Keratinocyte (primary cell): ENCODE results near the gene SPTLC2. TPM values are rescaled to one million over a fixed set of nuclear protein-coding genes. Genes with fewer than 3 reads are reported as not detected.
A peak's percentile ranks its signal among the peaks of the same experiment; 100 is the strongest.

ENCODE experiments used
- DNase-seq: peaks from one replicate; pipeline ENCODE4 v3.0.0-alpha.2; 2011; ENCODE audit warnings: low read depth, missing footprints, low spot score
- FAIRE-seq: peaks from 2 replicates; lab custom pipeline; 2011; peaks lifted over from hg19 to GRCh38; lab: Jason Lieb, UNC
- H2AFZ ChIP-seq: 2 replicates; pipeline ENCODE4 v1.6.0; 2012; ENCODE audit warnings: low read length, control low read depth, inconsistent platforms; ENCODE audit not compliant: control insufficient read depth
- H3K27ac ChIP-seq: 2 replicates; pipeline ENCODE4 v1.5.1; 2011; ENCODE audit warnings: low read length; ENCODE audit not compliant: control insufficient read depth, insufficient read depth
- H3K27me3 ChIP-seq: 3 replicates; pipeline ENCODE4 v1.6.0; 2011; ENCODE audit warnings: low read length; ENCODE audit not compliant: control insufficient read depth, insufficient read depth; ENCODE audit errors: extremely low read depth
- H3K36me3 ChIP-seq, 2 experiments: 2 replicates in 1 of 2; 3 replicates in 1 of 2; pipeline ENCODE4 v1.5.1; 2011; ENCODE audit warnings: low read length in 2 of 2, mild to moderate bottlenecking in 1 of 2; ENCODE audit not compliant: control insufficient read depth in 2 of 2, insufficient read depth in 2 of 2; ENCODE audit errors: extremely low read depth in 1 of 2
- H3K4me1 ChIP-seq: 3 replicates; pipeline ENCODE4 v1.5.1; 2011; ENCODE audit warnings: low read length; ENCODE audit not compliant: control insufficient read depth, insufficient read depth; ENCODE audit errors: extremely low read depth
- H3K4me2 ChIP-seq: 3 replicates; pipeline ENCODE4 v1.6.0; 2011; ENCODE audit warnings: low read depth, low read length; ENCODE audit not compliant: control insufficient read depth, insufficient read depth; ENCODE audit errors: extremely low read depth
- H3K4me3 ChIP-seq, 3 experiments: fragments of 200-600 bp in 1 of 3; sonication (generic) in 1 of 3; 2 replicates in 2 of 3; 3 replicates in 1 of 3; pipeline ENCODE4 v1.5.1; 2011 to 2016; ENCODE audit warnings: low read length in 3 of 3, mild to moderate bottlenecking in 3 of 3, control low read depth in 2 of 3, inconsistent platforms in 1 of 3, low read depth in 1 of 3, mixed read lengths in 1 of 3, mixed run types in 1 of 3, moderate library complexity in 1 of 3; ENCODE audit not compliant: control insufficient read depth in 2 of 3, insufficient read depth in 2 of 3; ENCODE audit errors: extremely low read depth in 1 of 3
- H3K79me2 ChIP-seq: 2 replicates; pipeline ENCODE4 v1.6.0; 2012; ENCODE audit warnings: low read length; ENCODE audit not compliant: control insufficient read depth, insufficient read depth
- H3K9ac ChIP-seq: 3 replicates; pipeline ENCODE4 v1.6.0; 2011; ENCODE audit warnings: low read length; ENCODE audit not compliant: control insufficient read depth, insufficient read depth; ENCODE audit errors: extremely low read depth
- H3K9me1 ChIP-seq: 3 replicates; pipeline ENCODE4 v1.6.0; 2011; ENCODE audit warnings: low read length; ENCODE audit not compliant: control insufficient read depth, insufficient read depth; ENCODE audit errors: extremely low read depth
- H3K9me3 ChIP-seq: 2 replicates; pipeline ENCODE4 v1.5.1; 2012; ENCODE audit warnings: low read depth, low read length; ENCODE audit not compliant: control insufficient read depth
- H4K20me1 ChIP-seq: 3 replicates; pipeline ENCODE4 v1.6.0; 2011; ENCODE audit warnings: low read length; ENCODE audit not compliant: control insufficient read depth, insufficient read depth; ENCODE audit errors: extremely low read depth
- EZH2 ChIP-seq: IDR thresholded peaks from one replicate; pipeline ENCODE4 v1.6.1; 2012; ENCODE audit warnings: inconsistent platforms, mild to moderate bottlenecking, low read length, moderate library complexity
- dilution Hi-C: fragments of 300-500 bp; cut with MboI; formaldehyde crosslinking; loops from one replicate; pipeline ENCODE4 v1.7.0; 2020; ENCODE audit warnings: low sequenced_read_pairs; ENCODE audit not compliant: extremely low pct_ligation_motif_present
- polyA plus RNA-seq, 5 experiments: library from polyadenylated mRNA; depleted of rRNA in 3 of 5; stranded (reverse) in 3 of 5; stranded (forward) in 1 of 5; unstranded in 1 of 5; fragments of >200 nt; gene quantifications; 1 replicate in 1 of 5; 2 replicates in 3 of 5; 3 replicates in 1 of 5; pipeline versions ENCODE4 v1.2.1 to v1.2.3, GENCODE V29; 2011 to 2012; ENCODE audit warnings: missing spikeins in 2 of 5, low read depth in 1 of 5, low replicate concordance in 1 of 5
- TF ChIP-seq, protein P1 (sequence below), 3 experiments: IDR thresholded peaks in 1 of 3; conservative IDR thresholded peaks in 1 of 3; optimal IDR thresholded peaks in 1 of 3; 2 replicates in 2 of 3; 3 replicates in 1 of 3; pipeline versions ENCODE3 to v1.5.1; 2011; ENCODE audit warnings: low read length in 3 of 3, mild to moderate bottlenecking in 3 of 3, moderate library complexity in 2 of 3, control low read depth in 1 of 3, inconsistent platforms in 1 of 3; ENCODE audit not compliant: insufficient read depth in 2 of 3; ENCODE audit errors: extremely low read depth in 1 of 3

SPTLC2 gene
- polyA plus RNA-seq, 1 donor (not counting 4 experiments of a cell fraction or from before 2014, with no cell fraction given): 46.8 TPM

DNA sequence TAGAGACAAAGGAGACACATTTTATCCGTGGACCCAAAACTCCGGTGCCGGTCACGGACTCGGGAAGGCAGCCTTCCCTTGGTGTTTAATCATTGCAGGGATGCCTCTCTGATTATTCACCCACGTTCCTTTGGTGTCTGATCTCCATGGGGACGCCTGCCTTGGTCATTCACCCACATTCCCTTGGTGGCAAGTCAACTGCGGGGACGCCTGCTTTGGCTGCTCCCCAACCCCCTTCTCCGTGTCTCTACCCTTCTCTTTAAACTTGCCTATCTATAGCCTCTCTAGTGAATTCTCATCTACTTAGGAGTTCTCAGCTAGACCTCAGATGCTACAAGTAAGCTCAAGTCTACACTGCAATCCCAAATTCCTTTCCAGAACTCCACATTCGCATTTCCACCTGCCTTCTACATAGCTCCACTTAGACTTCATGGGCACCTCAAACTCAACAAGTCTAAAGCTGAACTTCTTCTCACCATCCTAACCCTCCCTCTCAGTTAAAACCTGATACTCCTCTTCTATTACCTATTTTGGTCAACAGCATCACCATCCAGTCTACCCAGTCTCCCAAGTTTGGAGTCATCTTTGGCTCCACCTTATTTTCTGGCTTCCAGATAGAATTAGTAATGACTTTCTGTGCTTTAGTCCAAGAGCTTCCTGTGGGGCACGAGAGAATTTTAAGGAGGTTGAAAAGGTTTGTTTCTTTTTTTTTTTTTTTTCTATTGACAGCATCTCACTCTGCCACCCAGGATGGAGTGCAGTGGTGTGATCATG lies 14.4 kb downstream of the SPTLC2 start:
- Histone ChIP-seq H3K79me2 (peaks cover 94% of the 10 kb centered on the region), H3K4me2 (no peak overlapping the region), H2AFZ (no peak overlapping the region), H3K4me1 (peaks cover 41% of the 10 kb centered on the region), H3K36me3 (no peaks in the 10 kb centered on the region), H3K27me3 (no peaks in the 10 kb centered on the region), H3K9me3 (no peaks in the 10 kb centered on the region), H3K27ac (peak overlapping the region; percentile 10), H3K4me3 (no peak overlapping the region), H3K9ac (no peak overlapping the region), H4K20me1 (no peaks in the 10 kb centered on the region), H3K9me1 (peaks cover 4% of the 10 kb centered on the region)
- no peak for FAIRE-seq
- no peak for DNase-seq
- no peak for TF ChIP-seq EZH2
- TF ChIP-seq, protein P1, sequence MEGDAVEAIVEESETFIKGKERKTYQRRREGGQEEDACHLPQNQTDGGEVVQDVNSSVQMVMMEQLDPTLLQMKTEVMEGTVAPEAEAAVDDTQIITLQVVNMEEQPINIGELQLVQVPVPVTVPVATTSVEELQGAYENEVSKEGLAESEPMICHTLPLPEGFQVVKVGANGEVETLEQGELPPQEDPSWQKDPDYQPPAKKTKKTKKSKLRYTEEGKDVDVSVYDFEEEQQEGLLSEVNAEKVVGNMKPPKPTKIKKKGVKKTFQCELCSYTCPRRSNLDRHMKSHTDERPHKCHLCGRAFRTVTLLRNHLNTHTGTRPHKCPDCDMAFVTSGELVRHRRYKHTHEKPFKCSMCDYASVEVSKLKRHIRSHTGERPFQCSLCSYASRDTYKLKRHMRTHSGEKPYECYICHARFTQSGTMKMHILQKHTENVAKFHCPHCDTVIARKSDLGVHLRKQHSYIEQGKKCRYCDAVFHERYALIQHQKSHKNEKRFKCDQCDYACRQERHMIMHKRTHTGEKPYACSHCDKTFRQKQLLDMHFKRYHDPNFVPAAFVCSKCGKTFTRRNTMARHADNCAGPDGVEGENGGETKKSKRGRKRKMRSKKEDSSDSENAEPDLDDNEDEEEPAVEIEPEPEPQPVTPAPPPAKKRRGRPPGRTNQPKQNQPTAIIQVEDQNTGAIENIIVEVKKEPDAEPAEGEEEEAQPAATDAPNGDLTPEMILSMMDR (optimal IDR thresholded peaks at IDR 0.05 in 1 of 3, IDR thresholded peaks at IDR 0.05 in 1 of 3, conservative IDR thresholded peaks at IDR 0.05 in 1 of 3; ENCODE audit: extremely low read depth in 1 of 3, insufficient read depth in 2 of 3, low read length in 3 of 3): no peak
- dilution Hi-C loops: no loop called here

DNA sequence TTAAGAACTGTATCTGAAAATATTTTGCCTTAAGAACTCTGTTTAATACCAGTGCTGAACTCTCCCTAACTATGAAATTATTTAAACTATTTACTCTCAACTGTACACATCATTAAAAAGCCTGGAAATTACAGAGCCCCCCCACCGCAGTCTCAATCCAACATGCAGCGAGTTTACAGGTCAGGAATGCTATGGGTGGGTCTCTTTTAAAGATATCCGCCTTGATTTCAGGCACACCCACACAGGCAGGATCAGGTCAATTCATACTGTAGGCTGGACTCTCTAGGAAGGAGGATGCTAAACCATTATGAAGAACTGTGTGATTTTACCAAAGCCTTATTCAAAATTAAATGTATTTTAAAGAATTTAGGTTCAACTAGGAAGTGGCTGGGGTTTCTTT lies 16.5 kb downstream of the SPTLC2 start:
- H3K79me2 ChIP-seq: peaks cover 85% of the 10 kb centered on the region
- H3K36me3 ChIP-seq: peaks cover 0 to 10% of the 10 kb centered on the region in 2 experiments
- FAIRE-seq (no peak), DNase-seq (no peak)
- H3K9me1 ChIP-seq: peaks cover 4% of the 10 kb centered on the region
- no peak overlapping the region for H3K9ac ChIP-seq
- H3K4me1 ChIP-seq: peaks cover 41% of the 10 kb centered on the region
- no peak overlapping the region for H3K4me3 ChIP-seq
- no peak overlapping the region for H2AFZ ChIP-seq
- H3K4me2 ChIP-seq: peak overlapping the region; percentile 35
- no peaks in the 10 kb centered on the region for H4K20me1 ChIP-seq
- dilution Hi-C loops: no loop called here
- H3K27me3 ChIP-seq: no peaks in the 10 kb centered on the region
- no peaks in the 10 kb centered on the region for H3K9me3 ChIP-seq
- no peak overlapping the region for H3K27ac ChIP-seq
- TF ChIP-seq, protein P1 (optimal IDR thresholded peaks at IDR 0.05 in 1 of 3, IDR thresholded peaks at IDR 0.05 in 1 of 3, conservative IDR thresholded peaks at IDR 0.05 in 1 of 3; ENCODE audit: extremely low read depth in 1 of 3, insufficient read depth in 2 of 3, low read length in 3 of 3): no peak
- no peak for TF ChIP-seq EZH2
